GM19324 (cell line): ENCODE measurements around the gene PSPH.
"Not testable (repeated sequence)": the region's sequence is repeated elsewhere in the genome, so short reads cannot be mapped to it uniquely, and the experiment has no call there.

Experiments used
- ATAC-seq: cut with Tn5 transposase; IDR thresholded peaks from one replicate; pipeline ENCODE4 v1.9.1; 2021; ENCODE audit warnings: mild to moderate bottlenecking, moderate library complexity; ENCODE audit not compliant: unreplicated experiment, low FRiP score

PSPH gene

DNA sequence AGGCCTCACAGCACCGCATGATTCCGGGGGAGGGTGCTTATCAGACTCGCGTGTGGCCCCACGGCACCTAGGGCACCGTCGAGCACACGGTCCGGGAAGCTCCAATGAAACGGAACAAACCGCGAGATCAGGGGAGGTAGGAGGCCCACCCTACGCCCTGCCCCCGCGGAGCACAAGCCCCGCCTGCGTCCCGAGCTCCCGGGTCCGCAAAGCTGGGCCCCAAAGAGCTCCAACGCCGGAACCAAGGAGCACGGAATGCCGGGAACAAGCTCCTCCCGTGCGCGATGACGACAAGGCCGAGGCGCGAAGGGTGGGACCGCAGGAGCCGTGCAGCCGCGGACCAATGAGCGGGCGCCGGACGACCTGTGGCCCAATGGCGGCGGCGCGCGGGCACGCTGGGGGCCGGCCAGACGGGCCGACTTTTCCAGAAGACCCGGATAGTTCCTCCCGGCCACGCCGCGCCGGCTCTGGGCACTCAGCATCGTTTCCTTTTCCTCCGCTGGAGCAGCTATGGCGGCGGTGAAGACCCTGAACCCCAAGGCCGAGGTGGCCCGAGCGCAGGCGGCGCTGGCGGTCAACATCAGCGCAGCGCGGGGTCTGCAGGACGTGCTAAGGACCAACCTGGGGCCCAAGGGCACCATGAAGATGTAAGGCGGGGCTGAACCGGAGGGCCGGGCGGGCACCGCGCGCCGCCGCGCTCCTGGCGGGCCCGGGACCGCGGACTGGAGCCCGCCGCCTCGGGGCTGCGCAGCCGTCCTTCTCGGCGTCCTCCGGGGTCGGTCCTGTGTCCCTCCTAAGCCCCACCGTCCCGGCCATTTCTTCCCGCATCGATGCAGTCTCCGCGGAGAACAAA, at the start of gene PSPH, which contains the start of gene CCT6A:
Gene PSPH, minus strand, starts transcription at position 106 of the 853 bp plus-strand sequence. CDS start 30,232 bp downstream, outside the sequence.
Gene CCT6A, plus strand, starts transcription at position 427 of the 853 bp plus-strand sequence. Its CDS starts 84 bp downstream, at position 511.
- ATAC-seq: peak; percentile 97

DNA sequence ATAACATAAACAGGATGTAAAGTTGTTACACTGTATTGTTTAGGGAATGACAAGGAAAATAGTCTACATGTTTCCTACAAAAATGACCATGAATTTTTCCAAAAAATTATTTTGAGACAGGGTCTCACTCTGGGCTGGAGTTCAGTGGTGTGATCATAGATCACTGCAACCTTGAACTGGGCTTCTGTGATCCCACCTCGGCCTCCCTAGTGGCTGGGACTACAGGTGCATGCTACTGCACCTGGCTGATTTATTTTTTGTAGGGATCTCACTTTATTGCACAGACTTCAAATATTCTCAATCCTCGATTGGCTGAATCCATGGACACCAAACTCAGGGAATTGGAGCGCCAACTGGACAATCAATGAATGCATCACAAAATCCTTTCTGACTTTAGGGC, 48.4 kb upstream of the PSPH start:
- no peak for ATAC-seq

DNA sequence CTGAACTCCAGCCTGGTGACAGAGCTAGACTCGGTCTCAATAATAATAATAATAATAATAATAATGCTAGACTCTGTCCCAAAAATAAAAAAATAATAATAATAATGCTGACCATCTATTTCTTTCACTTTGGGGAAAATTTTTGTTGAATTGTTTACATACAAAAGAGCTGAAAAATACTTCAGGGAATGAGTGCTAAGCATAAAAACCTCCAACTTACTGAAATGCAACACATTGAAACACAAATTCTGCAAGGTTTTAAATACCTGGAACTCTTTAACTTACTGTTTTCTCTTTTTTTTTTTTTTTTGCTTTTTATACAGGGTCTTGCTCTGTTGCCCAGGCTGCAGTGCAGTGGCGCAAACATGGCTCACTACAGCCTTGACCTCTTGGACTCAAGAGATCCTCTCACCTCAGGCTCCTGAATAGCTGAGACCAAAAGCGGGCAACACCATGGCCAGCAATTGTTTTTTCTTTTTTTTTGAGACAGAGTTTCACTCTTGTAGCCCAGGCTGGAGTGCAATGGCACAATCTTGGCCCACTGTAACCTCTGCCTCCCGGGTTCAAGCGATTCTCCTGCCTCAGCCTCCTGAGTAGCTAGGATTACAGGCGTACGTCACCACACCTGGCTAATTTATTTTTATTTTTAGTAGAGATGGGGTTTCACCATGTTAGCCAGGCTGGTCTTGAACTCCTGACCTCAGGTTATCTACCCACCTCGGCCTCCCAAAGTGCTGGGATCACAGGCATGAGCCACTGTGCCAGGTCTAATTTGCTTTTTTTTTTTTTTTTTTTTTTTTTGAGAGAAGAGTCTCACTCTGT, 47.2 kb upstream of the PSPH start:
- ATAC-seq: not testable (repeated sequence)

DNA sequence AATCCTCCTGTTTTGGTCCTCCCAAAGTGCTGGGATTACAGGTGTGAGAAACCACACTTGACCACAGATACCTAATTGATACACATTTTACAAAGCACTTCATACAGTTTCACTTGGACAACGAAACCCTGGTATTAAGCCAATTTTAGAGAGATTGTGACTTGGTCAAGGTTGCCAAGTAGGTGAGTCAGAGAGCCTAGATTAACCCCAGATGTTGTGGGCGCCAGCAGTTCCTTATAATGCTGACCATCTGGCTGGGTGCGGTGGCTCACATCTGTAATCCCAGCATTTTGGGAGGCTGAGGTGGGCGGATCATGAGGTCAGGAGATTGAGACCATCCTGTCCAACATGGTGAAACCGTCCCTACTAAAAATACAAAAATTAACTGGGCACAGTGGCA, 46.5 kb upstream of the PSPH start:
- ATAC-seq: no peak

DNA sequence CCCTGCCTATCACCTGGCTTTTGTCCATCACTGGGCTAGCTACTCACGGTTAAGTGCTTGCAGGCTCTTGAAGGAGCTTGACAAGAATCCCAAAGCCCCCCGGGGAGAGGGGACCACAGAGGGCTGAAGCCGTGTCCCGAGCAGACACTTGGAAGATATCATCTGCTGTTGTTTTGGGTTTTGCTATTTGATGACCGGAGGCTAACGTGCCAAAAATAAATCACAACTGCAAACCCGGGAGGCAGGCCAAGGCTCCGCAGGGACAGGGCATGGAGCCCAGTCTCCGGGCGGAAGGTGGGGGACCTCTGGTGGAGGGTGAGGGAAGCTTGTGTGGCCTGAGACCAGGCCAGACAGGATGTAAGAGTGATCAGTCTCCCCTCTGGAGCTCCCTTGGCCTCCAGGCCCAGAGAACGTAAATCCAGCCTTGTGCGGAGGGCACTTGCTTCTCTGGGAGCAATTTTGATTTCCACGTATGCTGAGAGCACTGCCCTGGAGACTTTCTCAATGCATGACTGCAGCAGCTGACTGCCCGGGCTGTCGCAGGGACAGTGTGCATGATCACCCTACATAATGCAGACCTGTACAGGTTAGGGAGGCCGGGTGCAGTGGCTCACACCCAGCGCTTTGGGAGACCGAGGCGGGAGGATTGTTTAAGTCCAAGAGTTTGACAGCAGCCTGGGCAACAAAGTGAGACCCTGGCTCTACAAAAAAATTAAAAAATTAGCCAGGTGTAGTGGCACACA, 41.7 kb upstream of the PSPH start, which contains the start of gene PHKG1:
Gene PHKG1, minus strand, starts transcription at position 164 of the 743 bp plus-strand sequence. CDS start 4,011 bp downstream, outside the sequence.
- no peak for ATAC-seq

DNA sequence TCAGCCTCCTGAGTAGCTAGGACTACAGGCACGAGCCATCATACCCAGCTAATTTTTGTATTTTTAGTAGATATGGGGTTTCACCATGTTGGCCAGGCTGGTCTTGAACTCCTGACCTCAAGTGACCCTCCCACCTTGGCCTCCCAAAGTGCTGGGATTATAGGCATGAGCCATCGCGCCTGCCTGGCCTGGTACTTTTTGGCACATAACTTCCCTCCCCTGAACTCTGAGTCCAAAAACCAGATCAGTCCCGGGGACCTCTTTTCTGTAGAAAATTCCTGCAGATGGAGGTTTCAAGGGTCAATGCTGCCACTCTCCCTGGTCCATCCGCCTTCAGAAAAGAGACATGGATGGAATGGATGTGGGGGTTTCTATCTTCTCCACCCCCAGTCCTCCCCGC, 41.1 kb upstream of the PSPH start:
- ATAC-seq: not testable (repeated sequence)

DNA sequence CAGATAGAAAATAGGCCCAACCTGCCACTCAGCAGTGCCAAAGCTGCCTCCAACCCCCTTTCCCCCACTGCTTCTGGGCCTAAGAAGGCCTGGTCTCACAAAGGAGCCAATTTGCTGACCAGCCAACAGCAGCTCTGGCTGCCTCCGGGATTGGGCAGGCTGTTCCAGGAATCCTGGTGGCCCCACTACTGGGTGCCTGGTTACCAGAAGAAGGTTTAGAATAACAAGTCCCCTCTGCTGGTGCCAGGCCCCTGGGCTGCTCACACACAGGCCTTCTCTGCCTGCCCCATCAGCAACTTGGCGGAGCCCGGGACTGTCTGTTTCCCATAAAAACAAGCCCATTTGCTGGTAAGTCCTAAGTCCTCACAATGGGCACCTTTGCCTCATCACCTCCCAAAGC, 40.3 kb upstream of the PSPH start:
- no peak for ATAC-seq

DNA sequence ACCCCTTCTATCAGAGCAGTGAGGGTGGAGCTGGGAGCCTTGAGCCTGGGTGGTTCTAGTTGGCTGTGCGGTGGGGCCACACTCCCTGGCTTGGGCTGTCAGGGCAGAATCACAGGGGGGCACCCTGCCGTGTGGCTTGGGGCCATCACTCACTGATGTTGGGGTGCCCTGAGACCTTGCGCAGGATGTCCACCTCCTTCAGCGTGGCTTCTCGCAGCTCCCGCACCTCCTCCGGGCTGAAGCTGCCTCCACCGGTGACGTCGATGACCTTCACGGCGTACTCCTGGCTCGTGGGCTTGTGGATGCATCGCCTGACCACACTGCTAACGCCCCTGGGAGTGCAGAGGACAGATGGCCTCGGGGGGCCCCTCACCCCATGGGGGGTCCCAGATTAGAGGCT, 36.2 kb upstream of the PSPH start:
- no peak for ATAC-seq

DNA sequence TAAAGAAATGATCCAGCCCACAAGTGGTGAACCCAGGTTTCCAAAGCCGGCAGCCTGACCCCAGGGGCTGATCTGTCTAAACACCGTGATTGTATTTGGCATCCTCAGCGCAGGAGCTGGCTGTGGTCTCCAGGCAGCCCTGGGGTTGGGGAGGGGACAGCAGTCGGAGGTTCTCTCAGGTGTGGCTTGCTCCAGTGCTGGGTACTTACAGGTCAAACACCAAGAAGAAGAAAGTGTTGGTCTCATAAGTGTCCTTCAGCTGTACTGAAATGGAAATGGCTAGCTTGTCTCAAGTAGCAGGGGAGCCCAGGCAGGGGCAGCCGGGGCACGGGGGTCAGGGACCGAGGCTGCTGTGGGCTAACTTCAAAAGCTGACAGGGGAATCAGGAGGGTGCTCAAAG, 35.5 kb upstream of the PSPH start:
- no peak for ATAC-seq

DNA sequence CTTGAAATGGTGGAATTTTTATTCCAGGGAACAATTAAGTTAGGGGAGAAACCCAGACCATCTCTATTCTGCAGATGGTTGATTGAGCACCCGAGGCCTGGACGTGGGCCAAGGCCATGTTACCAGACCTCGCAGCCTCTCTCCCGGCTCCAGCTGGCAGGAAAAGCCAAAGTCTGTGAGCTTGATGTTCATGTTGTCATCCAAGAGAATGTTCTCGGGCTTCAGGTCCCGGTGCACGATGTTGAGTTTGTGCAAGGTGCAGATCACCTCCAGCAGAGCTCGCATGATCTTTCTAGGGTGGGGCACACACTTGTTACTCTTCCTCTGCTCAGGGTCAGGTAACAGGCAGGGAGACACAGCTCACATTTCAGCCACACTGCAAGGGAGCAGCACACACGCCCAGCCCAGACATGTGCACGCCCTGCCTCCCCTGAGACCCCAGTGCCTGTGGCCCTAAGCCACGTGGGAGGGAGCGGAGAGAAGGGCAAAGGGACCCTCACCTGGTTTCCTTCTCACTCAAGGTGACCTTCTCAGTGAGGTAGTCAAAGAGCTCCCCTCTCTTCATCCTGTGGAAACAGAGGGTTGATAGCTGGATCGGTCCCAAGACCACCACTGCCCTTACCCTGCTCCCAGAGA, 32.0 kb upstream of the PSPH start:
- ATAC-seq: no peak

DNA sequence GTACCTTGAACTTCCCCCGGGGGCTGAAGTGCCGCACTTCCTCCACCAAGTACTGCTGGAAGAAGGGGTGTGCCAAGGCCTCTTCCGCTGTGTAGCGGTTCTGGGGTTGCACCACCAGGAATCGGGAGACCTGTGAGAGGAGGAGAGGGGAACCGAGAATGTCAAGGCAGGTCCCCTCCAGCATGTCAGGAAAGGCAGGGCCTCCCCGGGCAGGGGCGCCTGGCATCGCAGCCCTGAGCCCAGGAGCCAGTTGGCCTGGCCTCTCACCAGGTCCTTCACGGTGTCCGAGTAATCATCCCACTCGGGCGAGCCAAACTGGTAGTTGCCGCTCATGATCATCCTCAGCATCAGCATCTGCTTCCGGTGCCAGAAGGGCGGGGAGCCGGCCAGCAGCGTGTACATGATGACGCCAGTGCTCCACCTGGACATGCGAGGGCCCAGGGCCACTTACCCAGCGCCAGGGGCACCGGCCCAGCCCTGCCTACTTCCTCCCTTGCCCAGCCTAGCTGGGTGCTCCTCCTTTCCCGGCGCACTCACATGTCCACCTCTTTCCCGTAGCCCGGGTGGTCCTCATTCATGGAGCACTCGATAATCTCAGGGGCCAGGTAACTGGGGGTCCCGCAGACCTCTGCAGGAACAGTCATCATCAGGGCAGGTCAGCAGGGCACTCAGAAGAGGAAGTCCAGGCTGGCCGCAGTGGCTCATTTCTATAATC, 30.5 kb upstream of the PSPH start:
- ATAC-seq: no peak

DNA sequence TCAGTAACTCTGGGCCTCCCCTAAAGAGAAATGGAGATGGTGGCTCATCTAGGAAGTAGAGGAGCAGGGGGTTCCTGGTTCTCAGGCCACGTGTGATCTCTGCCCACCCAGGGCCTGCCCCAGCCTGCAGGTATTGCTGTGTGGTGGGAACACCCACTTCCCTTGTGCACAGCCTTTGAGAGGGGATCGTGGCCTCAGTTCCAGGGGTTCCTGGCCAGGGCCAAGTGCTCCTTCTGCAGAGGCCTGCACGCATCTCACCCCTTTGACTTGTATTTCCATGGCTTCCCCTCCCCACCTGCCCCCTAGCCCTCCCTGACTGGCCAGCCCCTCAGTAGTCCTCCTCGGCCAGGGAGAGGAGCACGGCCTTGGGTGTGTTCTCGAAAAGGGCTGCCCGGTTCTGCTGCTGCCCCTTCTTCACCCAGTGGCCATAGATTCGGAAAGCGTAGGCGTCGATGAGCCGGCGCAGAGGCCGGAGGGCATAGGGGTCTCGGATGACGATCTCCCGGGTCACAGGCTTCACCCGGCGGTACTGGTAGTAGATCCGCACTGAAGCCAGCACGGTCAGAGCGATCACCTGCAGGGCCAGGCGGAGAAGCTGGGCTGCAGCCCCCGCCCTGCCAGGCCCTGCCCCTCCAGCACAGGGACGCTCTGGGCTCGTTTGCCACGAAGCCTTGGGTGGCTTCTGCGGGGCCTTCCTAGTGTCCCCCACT, 29.6 kb upstream of the PSPH start:
- ATAC-seq: not testable (repeated sequence)

DNA sequence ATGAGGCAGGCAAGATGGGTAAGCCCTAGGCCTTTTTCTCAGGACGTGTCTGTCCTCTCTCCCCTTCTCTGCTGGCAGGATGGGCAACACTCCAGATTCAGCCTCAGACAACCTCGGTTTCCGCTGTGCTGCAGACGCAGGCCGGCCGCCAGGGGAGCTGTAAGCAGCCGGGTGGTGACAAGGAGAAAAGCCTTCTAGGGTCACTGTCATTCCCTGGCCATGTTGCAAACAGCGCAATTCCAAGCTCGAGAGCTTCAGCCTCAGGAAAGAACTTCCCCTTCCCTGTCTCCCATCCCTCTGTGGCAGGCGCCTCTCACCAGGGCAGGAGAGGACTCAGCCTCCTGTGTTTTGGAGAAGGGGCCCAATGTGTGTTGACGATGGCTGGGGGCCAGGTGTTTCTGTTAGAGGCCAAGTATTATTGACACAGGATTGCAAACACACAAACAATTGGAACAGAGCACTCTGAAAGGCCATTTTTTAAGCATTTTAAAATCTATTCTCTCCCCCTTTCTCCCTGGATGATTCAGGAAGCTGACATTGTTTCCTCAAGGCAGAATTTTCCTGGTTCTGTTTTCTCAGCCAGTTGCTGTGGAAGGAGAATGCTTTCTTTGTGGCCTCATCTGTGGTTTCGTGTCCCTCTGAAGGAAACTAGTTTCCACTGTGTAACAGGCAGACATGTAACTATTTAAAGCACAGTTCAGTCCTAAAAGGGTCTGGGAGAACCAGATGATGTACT, 28.4 kb upstream of the PSPH start:
- ATAC-seq: no peak

DNA sequence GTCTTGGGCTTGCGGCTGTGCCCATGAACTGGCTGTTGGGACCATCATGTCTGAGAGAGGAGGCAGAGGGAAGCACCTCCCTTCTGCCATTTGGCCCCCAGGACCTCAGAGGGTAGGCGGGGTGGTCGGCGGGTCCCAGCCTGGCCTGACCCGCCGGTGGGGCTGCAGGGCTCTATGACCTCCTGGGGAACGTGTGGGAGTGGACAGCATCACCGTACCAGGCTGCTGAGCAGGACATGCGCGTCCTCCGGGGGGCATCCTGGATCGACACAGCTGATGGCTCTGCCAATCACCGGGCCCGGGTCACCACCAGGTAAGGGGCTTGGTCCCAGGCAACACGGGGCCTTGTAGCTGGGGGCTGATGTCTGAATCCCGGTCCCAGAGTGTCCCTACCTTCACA, 27.0 kb upstream of the PSPH start:
- no peak for ATAC-seq

DNA sequence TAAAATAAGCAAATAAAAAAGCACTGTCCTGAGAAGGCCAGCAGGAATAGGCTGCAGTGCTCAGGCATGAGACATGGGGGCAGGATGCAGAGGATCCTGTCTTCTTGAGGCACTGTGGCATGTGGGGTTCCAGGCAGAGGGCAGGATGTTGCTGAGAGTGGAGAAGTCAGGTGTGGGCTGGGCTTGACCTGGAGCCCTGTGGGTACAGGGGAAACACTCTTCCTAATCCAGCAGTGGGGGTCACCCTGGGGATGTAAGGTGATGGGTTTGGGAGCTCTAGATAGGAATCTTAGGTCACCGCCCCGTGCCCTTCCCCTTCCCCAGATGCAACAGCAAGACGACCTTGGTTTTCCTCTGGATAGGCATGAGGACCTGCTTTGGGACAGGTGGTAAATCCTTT, 26.4 kb upstream of the PSPH start:
- ATAC-seq: no peak

DNA sequence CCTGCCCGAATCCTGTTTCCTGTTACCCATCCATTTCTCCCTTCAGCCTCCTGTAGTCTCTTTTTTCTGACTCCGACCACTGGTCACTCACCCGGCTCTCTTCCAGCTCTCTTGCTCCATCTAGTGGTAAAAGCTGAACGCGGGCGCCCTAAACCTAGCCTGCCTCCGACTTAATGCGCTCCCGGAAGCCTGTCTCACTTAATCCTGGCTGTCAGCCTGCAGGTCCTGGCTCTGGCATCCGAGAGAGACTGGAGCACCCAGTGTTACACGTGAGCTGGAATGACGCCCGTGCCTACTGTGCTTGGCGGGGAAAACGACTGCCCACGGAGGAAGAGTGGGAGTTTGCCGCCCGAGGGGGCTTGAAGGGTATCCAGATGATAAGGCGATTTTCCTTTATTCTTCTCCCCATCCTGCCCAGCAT, 23.1 kb upstream of the PSPH start:
- peak; percentile 85 for ATAC-seq

DNA sequence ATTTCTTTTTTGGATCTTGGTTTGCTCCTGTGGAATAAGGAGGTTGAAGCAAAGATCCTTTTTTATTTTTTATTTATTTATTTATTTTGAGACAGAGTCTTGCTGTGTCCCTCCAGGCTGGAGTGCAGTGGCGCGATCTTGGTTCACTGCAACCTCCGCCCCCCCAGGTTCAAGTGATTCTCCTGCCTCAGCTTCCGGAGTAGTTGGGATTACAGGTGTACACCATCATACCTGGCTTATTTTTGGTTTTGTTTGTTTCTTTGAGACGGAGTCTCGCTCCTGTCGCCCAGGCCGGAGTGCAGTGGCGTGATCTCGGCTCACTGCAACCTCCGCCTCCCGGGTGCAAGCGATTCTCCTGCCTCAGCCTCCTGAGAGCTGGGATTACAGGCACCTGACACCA, 15.1 kb upstream of the PSPH start:
- ATAC-seq: not testable (repeated sequence)
